ENCODE results near the gene ENO3.

DNA sequence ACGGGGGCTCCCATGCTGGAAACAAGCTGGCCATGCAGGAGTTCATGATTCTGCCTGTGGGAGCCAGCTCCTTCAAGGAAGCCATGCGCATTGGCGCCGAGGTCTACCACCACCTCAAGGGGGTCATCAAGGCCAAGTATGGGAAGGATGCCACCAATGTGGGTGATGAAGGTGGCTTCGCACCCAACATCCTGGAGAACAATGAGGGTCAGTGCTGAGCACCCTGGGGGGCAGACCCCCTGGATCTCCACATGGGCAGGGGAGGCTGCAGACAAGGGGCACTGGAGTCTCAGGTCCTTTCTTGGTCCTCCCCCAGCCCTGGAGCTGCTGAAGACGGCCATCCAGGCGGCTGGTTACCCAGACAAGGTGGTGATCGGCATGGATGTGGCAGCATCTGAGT, 4.2 kb downstream of the ENO3 start:
- no peak for TF ChIP-seq POLR2A (IDR thresholded peaks at IDR 0.05)
- TF ChIP-seq, protein P1, sequence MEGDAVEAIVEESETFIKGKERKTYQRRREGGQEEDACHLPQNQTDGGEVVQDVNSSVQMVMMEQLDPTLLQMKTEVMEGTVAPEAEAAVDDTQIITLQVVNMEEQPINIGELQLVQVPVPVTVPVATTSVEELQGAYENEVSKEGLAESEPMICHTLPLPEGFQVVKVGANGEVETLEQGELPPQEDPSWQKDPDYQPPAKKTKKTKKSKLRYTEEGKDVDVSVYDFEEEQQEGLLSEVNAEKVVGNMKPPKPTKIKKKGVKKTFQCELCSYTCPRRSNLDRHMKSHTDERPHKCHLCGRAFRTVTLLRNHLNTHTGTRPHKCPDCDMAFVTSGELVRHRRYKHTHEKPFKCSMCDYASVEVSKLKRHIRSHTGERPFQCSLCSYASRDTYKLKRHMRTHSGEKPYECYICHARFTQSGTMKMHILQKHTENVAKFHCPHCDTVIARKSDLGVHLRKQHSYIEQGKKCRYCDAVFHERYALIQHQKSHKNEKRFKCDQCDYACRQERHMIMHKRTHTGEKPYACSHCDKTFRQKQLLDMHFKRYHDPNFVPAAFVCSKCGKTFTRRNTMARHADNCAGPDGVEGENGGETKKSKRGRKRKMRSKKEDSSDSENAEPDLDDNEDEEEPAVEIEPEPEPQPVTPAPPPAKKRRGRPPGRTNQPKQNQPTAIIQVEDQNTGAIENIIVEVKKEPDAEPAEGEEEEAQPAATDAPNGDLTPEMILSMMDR (IDR thresholded peaks at IDR 0.05) = no peak
